Heart left ventricle (tissue), 16 donors: ENCODE data around the gene C2CD2. TPM values are rescaled to one million over a fixed set of nuclear protein-coding genes. Genes with fewer than 3 reads are reported as not detected.
A peak's percentile ranks its signal among the peaks of the same experiment; 100 is the strongest.

Source experiments
- ATAC-seq, 4 donors: fragments of 200-7000 bp; cut with Tn5 transposase; one replicate each; pipeline ENCODE4 v1.9.1; 2020 to 2022; ENCODE audit warnings: moderate library complexity in 4 of 4, mild to moderate bottlenecking in 3 of 4, moderate number of reproducible peaks in 1 of 4
- DNase-seq, 5 donors: peaks; one replicate each; pipeline ENCODE4 v3.0.0-alpha.2; 2020
- H3K27ac ChIP-seq, 12 donors: fragments of 200-600 bp; sonication (generic) in 4 of 12; one replicate each; pipeline versions ENCODE4 v1.5.0 to v1.8.0; 2016 to 2022; ENCODE audit warnings: mild to moderate bottlenecking in 2 of 12
- H3K27me3 ChIP-seq, 9 donors: fragments of 200-600 bp; sonication (generic) in 2 of 9; one replicate each; pipeline versions ENCODE4 v1.5.1 to v1.8.0; 2016 to 2022; ENCODE audit warnings: mild to moderate bottlenecking in 3 of 9
- H3K36me3 ChIP-seq, 9 donors: fragments of 200-600 bp; sonication (generic) in 2 of 9; one replicate each; pipeline versions ENCODE4 v1.5.0 to v1.8.0; 2018 to 2022; ENCODE audit warnings: mild to moderate bottlenecking in 2 of 9
- H3K4me1 ChIP-seq, 12 donors: fragments of 200-600 bp; sonication (generic) in 4 of 12; one replicate each; pipeline versions ENCODE4 v1.5.0 to v1.8.0; 2016 to 2022; ENCODE audit warnings: mild to moderate bottlenecking in 3 of 12
- H3K4me3 ChIP-seq, 12 donors: fragments of 200-600 bp; sonication (generic) in 4 of 12; one replicate each; pipeline versions ENCODE4 v1.5.0 to v1.8.0; 2017 to 2022; ENCODE audit warnings: mild to moderate bottlenecking in 9 of 12, moderate library complexity in 4 of 12
- H3K9me3 ChIP-seq, 12 donors: fragments of 200-600 bp; sonication (generic) in 4 of 12; one replicate each; pipeline versions ENCODE4 v1.5.0 to v1.8.0; 2016 to 2022; ENCODE audit warnings: mild to moderate bottlenecking in 1 of 12
- CTCF ChIP-seq, 12 donors: fragments of 200-600 bp; sonication (generic) in 4 of 12; IDR thresholded peaks; one replicate each; pipeline versions ENCODE4 v1.5.0 to v1.8.0; 2018 to 2022; ENCODE audit warnings: antibody characterized with exemption in 12 of 12, mild to moderate bottlenecking in 5 of 12
- POLR2A ChIP-seq, 2 donors: fragments of 450-650 bp; IDR thresholded peaks; one replicate each; pipeline ENCODE4 v1.6.1; 2017; ENCODE audit warnings: antibody characterized with exemption in 2 of 2, mild to moderate bottlenecking in 2 of 2, moderate library complexity in 2 of 2
- WGBS, 4 donors: extraction: QIAGEN DNeasy Blood & Tissue Kit in 2 of 4; methylation state at CpG; one replicate each; pipeline versions ENCODE4 v1.1.5 to v1.1.7; 2013 to 2018; 5-methylcytosine and 5-hydroxymethylcytosine counted together
- intact Hi-C, 10 donors: fragments of 100-400 bp; cut with DNase I; formaldehyde crosslinking; loops; one replicate each; pipeline versions ENCODE4 v1.11.1 to v1.14.2; 2022
- polyA plus RNA-seq, 2 donors: library from polyadenylated mRNA; stranded (reverse); fragments of 200-250 nt; gene quantifications; one replicate each; pipeline ENCODE4 v1.2.3, GENCODE V29; 2013
- total RNA-seq, 9 donors: library from RNA; depleted of rRNA in 2 of 9; stranded (reverse); fragments of >200 nt in 2 of 9; fragmentation: NEBNext Ultra II Directional in 3 of 9; extraction: Animal tissue kit (Norgen Biotek cat#: 25700) in 3 of 9; gene quantifications; one replicate each; pipeline versions ENCODE4 v1.1.0 to v1.2.4, GENCODE V29; 2016 to 2023
- donor health status: ischemic (EF 13 %, LVEDD 7.1; RV severe dilation, severe dysfunction).
- donor health status: healthy with polysubstance abuse.
- donor health status: DM: no; HTN: yes; CAD: no.
- donor health status: DM: no; HTN: no; CAD: no.
- donor health status: ischemic (EF 25% LVEDD 6.9; RV normal size, moderate dysfunction).
- donor health status: ischemic (EF 25% LVEDD 5.7; RV mildly dilated, moderate dysfunction).
- donor health status: healthy.
- donor health status: DM: yes; HTN: yes; CAD: no.
- donor health status: ischemic (EF 35%, LVEDD 5.7; RV mildly dilated, moderate dysfunction).
- donor health status: nonischemic (EF 11% LVEDD 7.7; RV severe dilation, severe dysfunction).
- donor health status: DM: yes; HTN: yes; CAD: no.
- donor health status: PGD.
- donor health status: ischemic (EF 29% LVEDD 5.4; RV normal size, mild dysfunction).
- donor health status: nonischemic (EF 23%, LVEDD 6.1; RV moderate dilation, normal function).

Gene C2CD2
- total and polyA plus RNA-seq, 11 donors, result 3.8 to 13.9 (median 6.0) TPM

DNA sequence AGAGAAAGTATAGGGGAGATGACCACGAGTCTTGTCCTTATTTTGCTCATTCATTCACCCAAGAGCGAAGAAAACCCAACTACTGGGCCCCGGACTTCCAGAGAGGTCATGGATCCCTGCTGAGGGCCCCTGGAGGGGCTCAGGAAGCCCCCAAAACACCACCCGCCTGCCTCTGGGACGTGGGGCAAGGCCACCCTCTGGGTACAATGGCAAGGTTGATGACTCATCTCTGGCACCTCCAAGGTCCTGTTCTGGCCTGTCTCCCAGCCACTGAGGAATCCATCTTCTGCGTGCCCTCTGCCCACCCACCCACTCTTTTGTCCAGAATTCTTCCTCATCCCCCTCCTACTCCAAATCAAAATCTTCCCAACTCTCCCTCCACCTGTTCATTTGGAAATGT is 53.4 kb downstream of the C2CD2 start:
- Histone ChIP-seq H3K9me3 (no peaks in the 10 kb centered on the region), H3K36me3 (peaks cover 0 to 83% (median 62%) of the 10 kb centered on the region in 9 donors), H3K4me3 (no peak overlapping the region), H3K4me1 (peaks cover 0 to 9% (median 0%) of the 10 kb centered on the region in 12 donors), H3K27me3 (no peaks in the 10 kb centered on the region), H3K27ac (no peak overlapping the region)
- DNase-seq (no peak), ATAC-seq (no peak)
- 86 to 94% (median 91%) methylated on average over 6 of the region's 6 CpGs for WGBS, 4 donors
- no peak for TF ChIP-seq CTCF (IDR thresholded peaks at IDR 0.05)
- no peak for TF ChIP-seq POLR2A (IDR thresholded peaks at IDR 0.05)
- intact Hi-C loops, result no loop called here

DNA sequence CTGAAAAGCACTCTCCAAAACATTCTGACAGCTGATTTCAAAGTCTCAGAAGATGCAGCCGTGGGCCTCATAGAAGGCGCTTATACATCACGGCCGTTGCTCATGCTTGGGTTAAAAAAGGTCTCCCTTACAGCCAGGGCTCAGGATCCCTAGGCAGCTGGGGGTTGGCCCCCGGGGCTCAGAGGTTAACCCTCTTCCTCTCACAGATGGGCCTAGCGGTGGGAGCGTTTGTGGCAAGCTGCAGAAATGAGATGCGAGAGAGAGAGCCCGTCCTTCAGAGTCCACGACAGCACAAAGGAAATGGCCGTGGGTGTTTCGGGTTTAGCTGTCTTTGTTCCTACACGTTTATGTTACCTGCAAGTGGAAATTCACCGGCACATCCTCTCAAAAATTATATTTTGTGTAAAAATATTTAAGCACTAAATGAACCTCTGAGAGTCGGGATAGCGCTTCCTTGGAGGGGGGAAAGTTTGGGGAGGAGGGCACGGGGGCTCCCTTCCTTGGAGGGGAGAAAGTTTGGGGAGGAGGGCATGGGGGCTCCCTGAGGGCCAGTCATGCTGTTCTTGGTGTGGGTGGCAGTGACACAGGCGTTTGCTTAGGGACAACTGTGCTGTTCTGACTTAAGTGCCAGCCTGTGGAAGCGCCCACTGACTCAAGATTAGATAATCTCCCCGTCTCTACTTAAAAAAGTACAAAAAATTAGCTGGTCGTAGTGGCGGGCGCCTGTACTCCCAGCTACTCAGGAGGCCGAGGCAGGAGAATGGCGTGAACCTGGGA is 54.2 kb downstream of the C2CD2 start:
- Histone ChIP-seq H3K9me3 (no peaks in the 10 kb centered on the region), H3K36me3 (peaks cover 0 to 82% (median 61%) of the 10 kb centered on the region in 9 donors), H3K4me3 (no peak overlapping the region), H3K4me1 (peaks cover 0 to 11% (median 0%) of the 10 kb centered on the region in 12 donors), H3K27ac (no peak overlapping the region), H3K27me3 (no peaks in the 10 kb centered on the region)
- DNase-seq (no peak), ATAC-seq (no peak)
- TF ChIP-seq CTCF (IDR thresholded peaks at IDR 0.05), result no peak
- TF ChIP-seq POLR2A (IDR thresholded peaks at IDR 0.05), result no peak
- intact Hi-C loops, result no loop called here
- WGBS, 4 donors, result 85 to 90% (median 89%) methylated on average over 25 of the region's 25 CpGs

- intact Hi-C loops, result no loop called here
- Histone ChIP-seq H3K4me1 (peaks cover 0 to 11% (median 0%) of the 10 kb centered on the region in 12 donors), H3K9me3 (no peaks in the 10 kb centered on the region), H3K27me3 (no peaks in the 10 kb centered on the region), H3K4me3 (no peak overlapping the region), H3K36me3 (peaks cover 0 to 82% (median 57%) of the 10 kb centered on the region in 9 donors), H3K27ac (no peak overlapping the region)
- WGBS, 4 donors, result 91 to 94% (median 94%) methylated on average over 16 to 17 of the region's 17 CpGs
- no peak for DNase-seq
- no peak for TF ChIP-seq CTCF (IDR thresholded peaks at IDR 0.05)
- TF ChIP-seq POLR2A (IDR thresholded peaks at IDR 0.05), result no peak
- ATAC-seq, result peak in 1 of 4 donors; percentile 39
Observed at GRCh38 chr21:41898998-41899397, 54.8 kb downstream of the C2CD2 start.

DNA sequence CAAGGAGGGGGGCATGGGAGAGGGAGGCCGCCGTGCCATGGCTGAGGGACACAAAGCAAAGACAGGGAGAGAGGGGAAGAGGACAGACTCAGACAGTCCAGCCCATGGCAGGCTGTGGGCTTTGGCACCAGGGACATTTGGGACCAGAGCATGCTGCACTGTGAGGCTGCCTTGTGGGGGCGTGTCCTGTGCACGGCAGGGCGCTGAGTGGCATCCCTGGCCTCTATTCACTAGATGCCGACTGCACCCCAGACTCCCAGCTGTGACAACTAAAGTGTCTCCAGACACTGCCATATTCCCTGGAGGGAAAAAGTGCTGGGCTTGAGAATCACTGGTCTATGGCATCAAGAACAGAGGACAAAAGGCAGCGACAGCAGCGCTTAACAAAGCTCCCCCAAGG is 56.1 kb downstream of the C2CD2 start:
- Histone ChIP-seq H3K4me1 (peaks cover 0 to 11% (median 0%) of the 10 kb centered on the region in 12 donors), H3K36me3 (peaks cover 0 to 80% (median 47%) of the 10 kb centered on the region in 9 donors), H3K4me3 (no peak overlapping the region), H3K27me3 (no peaks in the 10 kb centered on the region), H3K27ac (no peak overlapping the region), H3K9me3 (no peaks in the 10 kb centered on the region)
- TF ChIP-seq CTCF (IDR thresholded peaks at IDR 0.05) (no peak), POLR2A (IDR thresholded peaks at IDR 0.05) (no peak)
- WGBS, 4 donors, result 87 to 93% (median 90%) methylated on average over 8 of the region's 8 CpGs
- no peak for DNase-seq
- intact Hi-C loops, result no loop called here
- no peak for ATAC-seq
